Measurements from ENCODE around the gene VAMP5. TPM values are rescaled to one million over a fixed set of nuclear protein-coding genes. Genes with fewer than 3 reads are reported as not detected.

VAMP5 gene
- total and polyA plus RNA-seq, 10 of the 15 experiments (the other 5 are each of a cell fraction or from before 2014, with no cell fraction given) = 3.8 to 52.7 (median 24.1) TPM

- TF ChIP-seq MYC (IDR thresholded peaks at IDR 0.05; ENCODE audit: insufficient read depth, insufficient read length, insufficient replicate concordance, low read length, severe bottlenecking) = no peak
- TF ChIP-seq NBN (IDR thresholded peaks at IDR 0.05) = no peak
- peak; percentile 34; the same call in 1 of the 2 replicates for TF ChIP-seq ATF7 (IDR thresholded peaks at IDR 0.05; ENCODE audit: low read depth)
- TF ChIP-seq POLR2A (IDR thresholded peaks at IDR 0.05; ENCODE audit: low read depth, low read length) = no peak
These were observed 32.2 kb upstream of the VAMP5 start (continued) for GRCh38 chr2:85551698-85552678.

GRCh38 chr2:85553184-85553583 is 31.0 kb upstream of the VAMP5 start:
- FAIRE-seq = no peak
- H3K4me2 ChIP-seq (ENCODE audit: control insufficient read depth, insufficient read depth) = no peak overlapping the region
- no peaks in the 10 kb centered on the region for H3K27me3 ChIP-seq (replicated peaks in 1 of 2; ENCODE audit: control insufficient read depth in 2 of 2, insufficient read depth in 2 of 2, low read length in 1 of 2)
- ChIA-PET CTCF (interaction anchor here (0.6 to 10.4 kb wide), 10 partner anchors 8 to 209 kb away, joined by 3 to 336 read pairs (median 4); partner anchors contain the start of genes GGCX, MAT2A, RNF181 and SH2D6), SMC1A (ENCODE audit: uncharacterized antibody, unreplicated experiment) (interaction anchor here (3.8 to 6.3 kb wide), 3 partner anchors 13 to 163 kb away, joined by 56 to 201 read pairs (median 86); partner anchors contain the start of genes MAT2A and SH2D6), RAD21 (ENCODE audit: unreplicated experiment) (interaction anchor here (0.6 to 7.7 kb wide), 6 partner anchors 8 to 148 kb away, joined by 3 to 179 read pairs (median 9); partner anchors contain the start of genes GGCX, MAT2A and SH2D6), POLR2A (interaction anchor here (1.6 kb wide), 1 partner anchor 14 kb away, joined by 5 read pairs; the partner anchor contains the start of gene MAT2A)
- DNase-seq (ENCODE audit: low read depth, low spot score) = no peak
- H3K36me3 ChIP-seq (ENCODE audit: control insufficient read depth in 2 of 2, insufficient read depth in 2 of 2, low read length in 1 of 2) = peaks cover 8 to 20% of the 10 kb centered on the region in 2 experiments
- BruUV-seq (replicated peaks) = no TSS peak
- no peaks in the 10 kb centered on the region for H3K9me3 ChIP-seq (replicated peaks; ENCODE audit: control insufficient read depth, insufficient read depth, low read length)
- intact Hi-C loops (cut with micrococcal nuclease; ENCODE audit: unreplicated experiment) = loop anchor here (5.0 kb wide), 2 partner anchors 226 to 251 kb away; partner anchors contain the start of gene TGOLN2
- no peak overlapping the region for H3K4me3 ChIP-seq
- no peaks in the 10 kb centered on the region for H3K4me1 ChIP-seq (ENCODE audit: control insufficient read depth, insufficient read depth, low read length)
- WGBS (ENCODE audit: insufficient coverage, insufficient replicate concordance, low lambda C conversion rate, missing lambda C conversion rate) = 80% methylated on average over 6 of the region's 6 CpGs
- no peak overlapping the region for H3K27ac ChIP-seq (ENCODE audit: control insufficient read depth, insufficient read depth)
- TF ChIP-seq NRF1 (conservative IDR thresholded peaks at IDR 0.05; ENCODE audit: low read depth, low read length) = no peak
- no peak for TF ChIP-seq MTA3 (IDR thresholded peaks at IDR 0.05; ENCODE audit: borderline replicate concordance, low read length)
- no peak for TF ChIP-seq ZNF274 (IDR thresholded peaks at IDR 0.05; ENCODE audit: insufficient read depth, insufficient read length)
- TF ChIP-seq EGR1 (IDR thresholded peaks at IDR 0.05; ENCODE audit: borderline replicate concordance in 1 of 2, low read depth in 2 of 2, low read length in 2 of 2) = no peak
- no peak for TF ChIP-seq ZBTB11 (CRISPR knock-in tag; IDR thresholded peaks at IDR 0.05)
- TF ChIP-seq SP1 (IDR thresholded peaks at IDR 0.05; ENCODE audit: low read depth, low read length) = no peak
- in situ Hi-C loops (cut with MboI) = no loop called here
- H3K9ac ChIP-seq (ENCODE audit: control insufficient read depth, insufficient read depth, low read length) = no peak overlapping the region
- H4K20me1 ChIP-seq (ENCODE audit: control insufficient read depth, insufficient read depth) = no peaks in the 10 kb centered on the region
- no peaks in the 10 kb centered on the region for H3K79me2 ChIP-seq (ENCODE audit: control insufficient read depth, insufficient read depth, low read length)
- no peak overlapping the region for H2AFZ ChIP-seq (ENCODE audit: control insufficient read depth, low read depth, low read length)
- ATAC-seq = no peak

Measured in GM12878 (cell line).